Activated naive CD4-positive, alpha-beta T cell treated with anti-CD3 and anti-CD28 coated beads, Interleukin-2, amount 10 ng/mL, durations not matched to agents 7 days and 5 days (primary cell): ENCODE data around the gene KRT6C.

Experiments
- CTCF ChIA-PET: fragments of 350-600 bp; sonication (Branson Sonifier 250); formaldehyde crosslinking; loops from one replicate; lab custom pipeline; 2021; ENCODE audit warnings: antibody characterized with exemption; lab: Charles Lee
- DNase-seq: peaks from one replicate; pipeline ENCODE4 v3.0.0-alpha.2; 2020
- H3K27ac Mint-ChIP-seq: one replicate; pipeline ENCODE4 v1.8.0; 2021; ENCODE audit warnings: mild to moderate bottlenecking, moderate library complexity, mixed read lengths
- H3K27me3 Mint-ChIP-seq: one replicate; pipeline ENCODE4 v1.8.0; 2021; ENCODE audit warnings: mild to moderate bottlenecking, mixed read lengths
- H3K36me3 Mint-ChIP-seq: one replicate; pipeline ENCODE4 v1.8.0; 2021; ENCODE audit warnings: mixed read lengths
- H3K4me1 Mint-ChIP-seq: one replicate; pipeline ENCODE4 v1.8.0; 2021; ENCODE audit warnings: mixed read lengths
- H3K4me3 Mint-ChIP-seq: one replicate; pipeline ENCODE4 v1.8.0; 2021; ENCODE audit warnings: mild to moderate bottlenecking, moderate library complexity, mixed read lengths
- H3K9me3 Mint-ChIP-seq: one replicate; pipeline ENCODE4 v1.8.0; 2021; ENCODE audit warnings: mixed read lengths

Gene KRT6C

DNA sequence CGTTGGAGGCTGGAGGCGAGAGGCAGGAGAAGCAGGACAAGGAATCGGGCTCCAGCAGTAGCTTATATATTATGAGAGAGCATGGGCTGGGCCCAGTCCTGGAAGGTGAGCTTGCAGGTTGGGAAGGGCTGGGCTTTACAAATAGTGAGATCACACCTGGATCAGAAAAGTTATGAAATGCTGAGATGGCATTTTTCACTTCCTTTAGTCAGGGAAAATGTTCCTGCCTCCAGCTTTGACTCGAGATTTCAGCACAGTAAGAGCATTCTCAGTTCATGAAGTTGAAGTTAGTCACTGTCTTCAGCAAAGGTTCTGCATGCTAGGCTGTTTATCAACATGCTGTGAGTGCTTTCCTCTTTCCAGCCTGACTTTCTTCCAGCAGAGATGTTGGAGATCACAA is at the start of gene KRT6C:
Gene KRT6C (minus strand): TSS at position 38 of the 400 bp plus-strand sequence. CDS start 68 bp downstream, outside the sequence.
- H3K9me3 Mint-ChIP-seq = no peaks in the 10 kb centered on the region
- H3K4me1 Mint-ChIP-seq = no peaks in the 10 kb centered on the region
- CTCF ChIA-PET = no interaction called here
- no peak within 1 kb of the TSS for H3K4me3 Mint-ChIP-seq
- H3K27me3 Mint-ChIP-seq = peaks cover 16% of the 10 kb centered on the region
- H3K27ac Mint-ChIP-seq = no peak within 1 kb of the TSS
- no peak for DNase-seq
- no peaks in the 10 kb centered on the region for H3K36me3 Mint-ChIP-seq

DNA sequence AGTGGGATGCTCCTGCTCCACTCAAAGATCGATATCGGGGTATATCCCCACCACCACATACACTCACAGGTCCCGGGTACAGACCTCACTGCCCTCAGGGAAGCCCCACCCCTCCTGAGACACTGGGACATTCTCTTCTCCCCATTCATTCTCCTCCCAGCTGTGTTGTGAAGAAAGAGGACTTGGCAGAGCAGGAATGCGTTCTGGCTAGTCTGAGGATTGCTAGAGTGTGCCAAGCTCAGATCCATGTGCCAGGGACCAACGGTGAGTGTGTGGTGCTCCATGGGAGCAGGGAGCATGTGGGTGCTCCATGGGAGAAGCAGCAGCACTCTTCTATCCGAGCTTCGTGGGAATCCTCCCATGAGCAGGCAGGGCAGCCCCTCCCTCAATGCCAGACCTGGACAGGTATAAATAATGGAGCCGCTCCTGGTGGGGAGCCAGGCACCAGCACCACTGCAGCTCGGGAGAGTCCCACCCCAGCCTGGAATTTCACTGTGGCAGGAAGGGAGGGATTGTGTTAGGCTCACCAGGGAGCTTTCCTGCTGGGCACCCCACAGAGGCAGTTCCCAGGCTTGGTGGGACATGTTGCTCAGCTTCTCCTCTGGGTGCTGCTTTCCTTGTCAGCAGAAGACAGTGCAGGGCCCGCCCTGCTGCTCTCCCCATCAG is 48.9 kb upstream of the KRT6C start:
- peaks cover 31% of the 10 kb centered on the region for H3K27me3 Mint-ChIP-seq
- peaks cover 3% of the 10 kb centered on the region for H3K4me1 Mint-ChIP-seq
- no peaks in the 10 kb centered on the region for H3K36me3 Mint-ChIP-seq
- no peak for DNase-seq
- H3K9me3 Mint-ChIP-seq = no peaks in the 10 kb centered on the region
- H3K4me3 Mint-ChIP-seq = no peak overlapping the region
- CTCF ChIA-PET = no interaction called here
- no peak overlapping the region for H3K27ac Mint-ChIP-seq

DNA sequence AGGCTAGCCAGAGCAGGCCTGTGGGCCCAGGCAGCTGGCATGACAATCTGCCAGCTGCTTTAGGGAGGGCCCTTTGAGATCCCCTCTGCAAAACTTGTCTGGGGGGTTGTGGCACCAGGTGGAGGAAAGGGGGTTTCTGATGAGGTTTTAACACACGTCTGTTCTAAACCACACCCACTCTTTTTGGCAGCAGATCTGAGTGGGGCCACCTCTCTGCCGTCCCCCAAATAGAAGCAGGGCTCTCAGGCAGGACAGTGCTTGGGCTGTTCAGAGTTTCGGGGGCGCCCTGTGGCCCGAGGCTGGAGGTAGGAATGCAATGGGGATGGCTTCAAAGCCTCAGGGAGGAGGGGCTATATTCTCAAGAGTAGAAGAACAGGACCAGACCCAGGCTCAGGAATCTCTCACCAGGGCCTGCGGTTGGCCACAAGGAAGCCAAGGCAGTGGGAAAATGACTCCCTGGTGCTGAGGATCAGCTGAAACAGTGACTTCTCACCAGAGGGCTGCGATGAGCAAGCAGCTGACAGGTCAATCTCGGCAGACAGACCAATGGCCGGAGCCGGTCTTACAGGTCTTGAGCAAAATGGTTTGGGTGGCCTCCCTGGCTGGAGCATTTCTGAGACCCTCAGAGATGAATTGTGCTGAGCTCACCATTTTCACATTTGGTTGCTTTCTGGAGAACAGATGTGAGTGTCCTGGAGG is 48.1 kb upstream of the KRT6C start:
- H3K4me1 Mint-ChIP-seq = peaks cover 3% of the 10 kb centered on the region
- no peaks in the 10 kb centered on the region for H3K9me3 Mint-ChIP-seq
- no peak overlapping the region for H3K4me3 Mint-ChIP-seq
- no peak overlapping the region for H3K27ac Mint-ChIP-seq
- H3K27me3 Mint-ChIP-seq = peaks cover 37% of the 10 kb centered on the region
- DNase-seq = no peak
- CTCF ChIA-PET = no interaction called here
- H3K36me3 Mint-ChIP-seq = no peaks in the 10 kb centered on the region

DNA sequence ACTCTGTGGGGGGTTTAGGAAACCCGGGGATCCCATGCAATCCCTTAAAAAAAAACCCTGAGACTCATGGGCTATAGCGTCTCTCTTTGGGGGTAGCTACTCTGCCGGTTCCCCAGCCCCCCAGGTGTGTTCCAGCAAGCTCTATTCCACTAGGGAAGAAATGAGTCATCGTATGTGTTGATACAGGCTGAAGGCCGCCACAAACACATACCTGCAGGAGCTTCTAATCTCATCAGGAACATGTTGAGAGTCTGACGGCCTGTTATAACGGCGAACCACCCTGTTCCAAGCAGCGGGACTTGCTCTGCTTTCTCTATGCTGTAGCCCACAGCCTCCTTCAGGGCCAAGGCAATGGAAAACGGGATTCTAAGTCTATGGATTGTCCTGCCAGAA is 47.6 kb upstream of the KRT6C start:
- Mint-ChIP-seq H3K9me3 (no peaks in the 10 kb centered on the region), H3K4me1 (no peaks in the 10 kb centered on the region), H3K27ac (no peak overlapping the region), H3K27me3 (peaks cover 42% of the 10 kb centered on the region), H3K36me3 (no peaks in the 10 kb centered on the region), H3K4me3 (no peak overlapping the region)
- CTCF ChIA-PET = no interaction called here
- no peak for DNase-seq

DNA sequence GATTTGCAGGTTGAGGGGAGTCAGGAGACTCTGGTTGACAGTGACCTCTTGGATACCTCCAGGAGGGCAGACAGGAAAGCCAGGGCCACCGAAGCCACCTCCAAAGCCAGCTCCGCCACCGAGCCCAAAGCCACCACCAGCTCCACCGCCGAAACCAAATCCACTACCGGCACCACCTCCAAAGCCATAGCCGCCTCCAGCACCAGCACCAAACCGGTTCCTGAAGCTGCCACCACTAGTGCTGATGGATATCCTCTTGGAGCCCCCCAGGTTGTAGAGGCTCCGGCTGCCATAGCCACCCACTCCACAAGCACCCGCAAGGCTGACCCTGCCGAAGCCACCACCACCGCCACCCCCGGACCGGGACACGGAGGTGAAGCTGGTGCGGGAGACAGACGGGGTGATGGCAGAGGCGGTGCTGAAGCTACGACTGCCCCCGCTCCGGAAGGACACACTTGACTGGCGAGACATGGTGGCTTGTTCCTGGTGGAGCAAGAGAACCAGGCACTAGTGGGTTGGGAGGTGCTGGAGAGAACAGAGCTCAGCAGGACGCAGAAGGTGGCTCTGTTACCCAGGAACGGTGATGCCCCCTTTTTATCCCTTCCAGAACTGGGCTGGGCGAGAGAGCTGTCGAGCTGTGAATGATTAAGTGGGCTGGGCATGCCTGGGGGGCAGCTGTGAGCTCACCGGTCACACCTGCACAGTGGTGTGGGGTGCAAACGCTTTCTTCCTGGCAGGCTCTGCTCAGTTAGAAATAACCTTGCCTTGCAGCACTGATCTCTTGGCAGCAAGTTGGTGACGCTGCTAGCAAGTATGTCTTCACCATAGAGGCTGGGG is 46.4 kb upstream of the KRT6C start, which contains the start of gene KRT5:
Gene KRT5 (minus strand): TSS at position 569 of the 837 bp plus-strand sequence. CDS start 98 bp downstream, at position 471.
- H3K4me3 Mint-ChIP-seq = no peak within 1 kb of the TSS
- no peak for DNase-seq
- no peaks in the 10 kb centered on the region for H3K9me3 Mint-ChIP-seq
- no peaks in the 10 kb centered on the region for H3K4me1 Mint-ChIP-seq
- CTCF ChIA-PET = interaction anchor here (1.0 kb wide), 1 partner anchor 359 kb away, joined by 3 read pairs; no protein-coding TSS in a partner anchor
- no peak within 1 kb of the TSS for H3K27ac Mint-ChIP-seq
- H3K27me3 Mint-ChIP-seq = peaks cover 45% of the 10 kb centered on the region
- no peaks in the 10 kb centered on the region for H3K36me3 Mint-ChIP-seq

GRCh38 chr12:52519387-52519703 is 45.7 kb upstream of the KRT6C start:
- peaks cover 45% of the 10 kb centered on the region for H3K27me3 Mint-ChIP-seq
- no peaks in the 10 kb centered on the region for H3K36me3 Mint-ChIP-seq
- DNase-seq = no peak
- no peak overlapping the region for H3K27ac Mint-ChIP-seq
- H3K9me3 Mint-ChIP-seq = no peaks in the 10 kb centered on the region
- H3K4me3 Mint-ChIP-seq = no peak overlapping the region
- H3K4me1 Mint-ChIP-seq = no peaks in the 10 kb centered on the region
- CTCF ChIA-PET = no interaction called here

GRCh38 chr12:52518574-52519386 is 45.2 kb upstream of the KRT6C start:
- Mint-ChIP-seq H3K4me1 (no peaks in the 10 kb centered on the region), H3K27ac (no peak overlapping the region), H3K27me3 (peaks cover 40% of the 10 kb centered on the region), H3K9me3 (no peaks in the 10 kb centered on the region), H3K4me3 (no peak overlapping the region), H3K36me3 (no peaks in the 10 kb centered on the region)
- DNase-seq = no peak
- CTCF ChIA-PET = interaction anchor here (0.7 kb wide), 1 partner anchor 269 kb away, joined by 3 read pairs; no protein-coding TSS in a partner anchor

- H3K36me3 Mint-ChIP-seq = no peaks in the 10 kb centered on the region
- H3K27me3 Mint-ChIP-seq = peaks cover 36% of the 10 kb centered on the region
- no peaks in the 10 kb centered on the region for H3K4me1 Mint-ChIP-seq
- H3K4me3 Mint-ChIP-seq = no peak overlapping the region
- H3K27ac Mint-ChIP-seq = no peak overlapping the region
- DNase-seq = no peak
- no peaks in the 10 kb centered on the region for H3K9me3 Mint-ChIP-seq
- CTCF ChIA-PET = no interaction called here
Observed at GRCh38 chr12:52517888-52518287, 44.3 kb upstream of the KRT6C start.

GRCh38 chr12:52517005-52517835 is 43.6 kb upstream of the KRT6C start:
- no peaks in the 10 kb centered on the region for H3K4me1 Mint-ChIP-seq
- H3K4me3 Mint-ChIP-seq = no peak overlapping the region
- CTCF ChIA-PET = no interaction called here

GRCh38 chr12:52515927-52516831 is 42.6 kb upstream of the KRT6C start:
- DNase-seq = no peak
- Mint-ChIP-seq H3K4me3 (no peak overlapping the region), H3K36me3 (no peaks in the 10 kb centered on the region), H3K27ac (no peak overlapping the region), H3K4me1 (no peaks in the 10 kb centered on the region), H3K27me3 (peaks cover 35% of the 10 kb centered on the region), H3K9me3 (peaks cover 3% of the 10 kb centered on the region)
- CTCF ChIA-PET = no interaction called here

More at GRCh38 chr12:52517005-52517835, 43.6 kb upstream of the KRT6C start:
- DNase-seq = no peak
- no peaks in the 10 kb centered on the region for H3K36me3 Mint-ChIP-seq
- H3K27ac Mint-ChIP-seq = no peak overlapping the region
- no peaks in the 10 kb centered on the region for H3K9me3 Mint-ChIP-seq
- H3K27me3 Mint-ChIP-seq = peaks cover 30% of the 10 kb centered on the region

DNA sequence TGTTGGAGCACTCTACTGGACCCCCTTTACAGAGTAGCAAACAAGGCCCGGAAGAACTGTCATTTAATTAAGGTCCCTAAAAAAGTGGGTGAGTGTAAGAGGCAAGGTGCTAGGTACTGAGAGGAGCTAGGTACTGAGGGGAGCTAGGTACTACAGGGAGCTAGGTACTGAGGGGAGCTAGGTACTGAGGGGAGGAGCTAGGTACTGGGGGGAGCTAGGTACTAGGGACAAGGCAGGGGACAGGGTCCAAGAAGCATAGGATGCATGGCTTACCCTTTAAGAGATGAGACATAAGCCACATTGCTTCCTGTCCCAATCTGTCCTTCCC is 41.7 kb upstream of the KRT6C start:
- Mint-ChIP-seq H3K27ac (no peak overlapping the region), H3K4me1 (no peaks in the 10 kb centered on the region), H3K27me3 (peaks cover 32% of the 10 kb centered on the region), H3K9me3 (peaks cover 4% of the 10 kb centered on the region), H3K4me3 (no peak overlapping the region), H3K36me3 (no peaks in the 10 kb centered on the region)
- DNase-seq = no peak
- CTCF ChIA-PET = no interaction called here

- peaks cover 26% of the 10 kb centered on the region for H3K27me3 Mint-ChIP-seq
- no peaks in the 10 kb centered on the region for H3K4me1 Mint-ChIP-seq
- no peak for DNase-seq
- CTCF ChIA-PET = no interaction called here
- peaks cover 4% of the 10 kb centered on the region for H3K9me3 Mint-ChIP-seq
- no peak overlapping the region for H3K4me3 Mint-ChIP-seq
- H3K27ac Mint-ChIP-seq = no peak overlapping the region
- no peaks in the 10 kb centered on the region for H3K36me3 Mint-ChIP-seq
Observed at GRCh38 chr12:52514471-52515318, 41.1 kb upstream of the KRT6C start.
